Esophagus (tissue), 2 donors: ENCODE measurements around the gene DAPK3. TPM values are rescaled to one million over a fixed set of nuclear protein-coding genes. Genes with fewer than 3 reads are reported as not detected.

Experiments used
- H3K27ac ChIP-seq, 2 donors: one replicate each; pipeline ENCODE4 v1.5.1; 2013; ENCODE audit warnings: low read depth in 2 of 2, mild to moderate bottlenecking in 2 of 2, inconsistent platforms in 1 of 2, low read length in 1 of 2, moderate library complexity in 1 of 2
- H3K27me3 ChIP-seq, 2 donors: one replicate each; pipeline ENCODE4 v1.6.1; 2013; ENCODE audit warnings: low read length in 2 of 2, control low read depth in 1 of 2, mild to moderate bottlenecking in 1 of 2; ENCODE audit not compliant: insufficient read depth in 2 of 2, control insufficient read depth in 1 of 2
- H3K36me3 ChIP-seq, 2 donors: one replicate each; pipeline ENCODE4 v1.6.1; 2013; ENCODE audit warnings: low read length in 1 of 2; ENCODE audit not compliant: control insufficient read depth in 2 of 2, insufficient read depth in 2 of 2
- H3K4me1 ChIP-seq, 2 donors: one replicate each; pipeline ENCODE4 v1.6.1; 2013; ENCODE audit warnings: low read length in 1 of 2; ENCODE audit not compliant: control insufficient read depth in 2 of 2, insufficient read depth in 2 of 2
- H3K4me3 ChIP-seq, 2 donors: one replicate each; pipeline ENCODE4 v1.5.1; 2013; ENCODE audit warnings: low read length in 2 of 2, mild to moderate bottlenecking in 2 of 2, low read depth in 1 of 2, moderate library complexity in 1 of 2
- H3K9me3 ChIP-seq, 2 donors: one replicate each; pipeline ENCODE4 v1.6.1; 2013; ENCODE audit warnings: mild to moderate bottlenecking in 2 of 2, low read depth in 1 of 2, low read length in 1 of 2, moderate library complexity in 1 of 2; ENCODE audit not compliant: control insufficient read depth in 2 of 2, insufficient read depth in 1 of 2
- WGBS, 2 donors: extraction: QIAGEN DNeasy Blood & Tissue Kit; methylation state at CpG; one replicate each; pipeline ENCODE4 v1.1.7; 2013; 5-methylcytosine and 5-hydroxymethylcytosine counted together
- polyA plus RNA-seq, 2 donors: library from polyadenylated mRNA; stranded (reverse); fragments of 200-250 nt; gene quantifications; one replicate each; pipeline ENCODE4 v1.2.3, GENCODE V29; 2013
- donor health status: healthy with polysubstance abuse.
- donor health status: Bipolar disorder and iron deficiency.

The DAPK3 gene
- polyA plus RNA-seq, 2 donors: 35.3 to 42.4 TPM

- H3K4me1 ChIP-seq: peaks cover 7 to 22% of the 10 kb centered on the region in 2 donors
- peak overlapping the region; percentile 97 to 99 for H3K4me3 ChIP-seq
- peaks cover 34 to 47% of the 10 kb centered on the region in 2 donors for H3K36me3 ChIP-seq
- no peaks in the 10 kb centered on the region for H3K9me3 ChIP-seq
- WGBS, 2 donors: 1% methylated on average over 10 of the region's 10 CpGs
- H3K27ac ChIP-seq: peak overlapping the region; percentile 96 to 97
- H3K27me3 ChIP-seq: no peaks in the 10 kb centered on the region
These were observed 13.6 kb upstream of the DAPK3 start for GRCh38 chr19:3984584-3984907.

- Histone ChIP-seq H3K36me3 (peaks cover 38 to 52% of the 10 kb centered on the region in 2 donors), H3K27me3 (no peaks in the 10 kb centered on the region), H3K27ac (peak overlapping the region; percentile 96 to 97), H3K9me3 (no peaks in the 10 kb centered on the region), H3K4me3 (peak overlapping the region; percentile 97 to 99), H3K4me1 (peaks cover 7 to 22% of the 10 kb centered on the region in 2 donors)
- WGBS, 2 donors: 13% methylated on average over 30 of the region's 30 CpGs
These were observed 13.2 kb upstream of the DAPK3 start for GRCh38 chr19:3983936-3984583.

- Histone ChIP-seq H3K27me3 (no peaks in the 10 kb centered on the region), H3K4me3 (peak overlapping the region; percentile 97 to 99), H3K36me3 (peaks cover 40 to 55% of the 10 kb centered on the region in 2 donors), H3K4me1 (peaks cover 7 to 22% of the 10 kb centered on the region in 2 donors), H3K27ac (peak overlapping the region; percentile 17 to 97), H3K9me3 (no peaks in the 10 kb centered on the region)
- WGBS, 2 donors: 39 to 47% methylated on average over 7 of the region's 7 CpGs
These were observed 12.6 kb upstream of the DAPK3 start for GRCh38 chr19:3983542-3983914.

GRCh38 chr19:3982701-3983541 lies 12.0 kb upstream of the DAPK3 start:
- Histone ChIP-seq H3K27ac (peak overlapping the region in 1 of 2 donors; percentile 97), H3K9me3 (no peaks in the 10 kb centered on the region), H3K36me3 (peaks cover 41 to 59% of the 10 kb centered on the region in 2 donors), H3K4me1 (peaks cover 7 to 22% of the 10 kb centered on the region in 2 donors), H3K27me3 (no peaks in the 10 kb centered on the region), H3K4me3 (peak overlapping the region in 1 of 2 donors; percentile 97)
- WGBS, 2 donors: 76 to 79% methylated on average over 40 of the region's 40 CpGs

- no peak overlapping the region for H3K4me3 ChIP-seq
These were observed 11.1 kb upstream of the DAPK3 start for GRCh38 chr19:3981736-3982681.

GRCh38 chr19:3981373-3981735 lies 10.5 kb upstream of the DAPK3 start:
- WGBS, 2 donors: 85 to 89% methylated on average over 10 of the region's 10 CpGs
- Histone ChIP-seq H3K36me3 (peaks cover 56 to 75% of the 10 kb centered on the region in 2 donors), H3K4me1 (peaks cover 3 to 24% of the 10 kb centered on the region in 2 donors), H3K27ac (no peak overlapping the region), H3K4me3 (no peak overlapping the region), H3K27me3 (no peaks in the 10 kb centered on the region), H3K9me3 (no peaks in the 10 kb centered on the region)

More at GRCh38 chr19:3981736-3982681, 11.1 kb upstream of the DAPK3 start:
- Histone ChIP-seq H3K36me3 (peaks cover 50 to 68% of the 10 kb centered on the region in 2 donors), H3K9me3 (no peaks in the 10 kb centered on the region), H3K4me1 (peaks cover 7 to 24% of the 10 kb centered on the region in 2 donors), H3K27ac (no peak overlapping the region), H3K27me3 (no peaks in the 10 kb centered on the region)
- WGBS, 2 donors: 80% methylated on average over 39 of the region's 39 CpGs

GRCh38 chr19:3980353-3981251 lies 9.7 kb upstream of the DAPK3 start:
- WGBS, 2 donors: 84 to 87% methylated on average over 31 of the region's 31 CpGs
- Histone ChIP-seq H3K4me3 (no peak overlapping the region), H3K36me3 (peaks cover 64 to 80% of the 10 kb centered on the region in 2 donors), H3K27me3 (no peaks in the 10 kb centered on the region), H3K27ac (peak overlapping the region in 1 of 2 donors; percentile 16), H3K4me1 (peaks cover 3 to 24% of the 10 kb centered on the region in 2 donors), H3K9me3 (no peaks in the 10 kb centered on the region)

GRCh38 chr19:3979674-3980352 lies 8.9 kb upstream of the DAPK3 start:
- Histone ChIP-seq H3K4me1 (peaks cover 3 to 24% of the 10 kb centered on the region in 2 donors), H3K9me3 (no peaks in the 10 kb centered on the region), H3K36me3 (peaks cover 64 to 83% of the 10 kb centered on the region in 2 donors), H3K4me3 (no peak overlapping the region), H3K27ac (no peak overlapping the region), H3K27me3 (no peaks in the 10 kb centered on the region)
- WGBS, 2 donors: 86 to 88% methylated on average over 25 of the region's 25 CpGs
